ENCODE measurements around the gene ARCN1. TPM values are rescaled to one million over a fixed set of nuclear protein-coding genes. Genes with fewer than 3 reads are reported as not detected.
A peak's percentile ranks its signal among the peaks of the same experiment; 100 is the strongest.
"Not testable (repeated sequence)": the region's sequence is repeated elsewhere in the genome, so short reads cannot be mapped to it uniquely, and the experiment has no call there.

The ARCN1 gene
- total RNA-seq, 1 donor from 2014 or later: 240 TPM

GRCh38 chr11:118581057-118581456 is 8.8 kb downstream of the ARCN1 start:
- H3K36me3 Mint-ChIP-seq (ENCODE audit: low read depth): peaks cover 27% of the 10 kb centered on the region
- no peak overlapping the region for H3K4me3 Mint-ChIP-seq (ENCODE audit: unreplicated experiment)
- H3K27ac Mint-ChIP-seq (ENCODE audit: unreplicated experiment): no peak overlapping the region
- H3K27me3 Mint-ChIP-seq (ENCODE audit: low read depth): no peaks in the 10 kb centered on the region
- H3K4me1 Mint-ChIP-seq (ENCODE audit: low read depth): peaks cover 32% of the 10 kb centered on the region
- no peak for DNase-seq (ENCODE audit: low spot score)
- H3K9me3 Mint-ChIP-seq (ENCODE audit: low read depth): no peaks in the 10 kb centered on the region
- TF ChIP-seq CTCF (IDR thresholded peaks at IDR 0.05): no peak

- H3K4me3 Mint-ChIP-seq (ENCODE audit: unreplicated experiment): no peak overlapping the region
- H3K9me3 Mint-ChIP-seq (ENCODE audit: low read depth): no peaks in the 10 kb centered on the region
- no peak for TF ChIP-seq CTCF (IDR thresholded peaks at IDR 0.05)
- H3K27me3 Mint-ChIP-seq (ENCODE audit: low read depth): no peaks in the 10 kb centered on the region
- DNase-seq (ENCODE audit: low spot score): no peak
- no peak overlapping the region for H3K27ac Mint-ChIP-seq (ENCODE audit: unreplicated experiment)
- peaks cover 6% of the 10 kb centered on the region for H3K4me1 Mint-ChIP-seq (ENCODE audit: low read depth)
- peaks cover 49% of the 10 kb centered on the region for H3K36me3 Mint-ChIP-seq (ENCODE audit: low read depth)
Observed at GRCh38 chr11:118587952-118588351, 15.7 kb downstream of the ARCN1 start.

- H3K4me3 Mint-ChIP-seq (ENCODE audit: unreplicated experiment): no peak overlapping the region
- TF ChIP-seq CTCF (IDR thresholded peaks at IDR 0.05): no peak
- peak overlapping the region; percentile 84 for H3K27ac Mint-ChIP-seq (ENCODE audit: unreplicated experiment)
- no peak for DNase-seq (ENCODE audit: low spot score)
- H3K36me3 Mint-ChIP-seq (ENCODE audit: low read depth): peaks cover 37% of the 10 kb centered on the region
- H3K9me3 Mint-ChIP-seq (ENCODE audit: low read depth): no peaks in the 10 kb centered on the region
- no peaks in the 10 kb centered on the region for H3K27me3 Mint-ChIP-seq (ENCODE audit: low read depth)
- peaks cover 27% of the 10 kb centered on the region for H3K4me1 Mint-ChIP-seq (ENCODE audit: low read depth)
Observed at GRCh38 chr11:118592616-118593367, 20.6 kb downstream of the ARCN1 start.

GRCh38 chr11:118594984-118595383 is 22.8 kb downstream of the ARCN1 start:
- not testable (repeated sequence) for H3K27me3 Mint-ChIP-seq (ENCODE audit: low read depth); H3K27ac Mint-ChIP-seq (ENCODE audit: unreplicated experiment); H3K9me3 Mint-ChIP-seq (ENCODE audit: low read depth); H3K4me3 Mint-ChIP-seq (ENCODE audit: unreplicated experiment); DNase-seq (ENCODE audit: low spot score)
- Mint-ChIP-seq H3K4me1 (ENCODE audit: low read depth) (peaks cover 27% of the 10 kb centered on the region), H3K36me3 (ENCODE audit: low read depth) (peaks cover 35% of the 10 kb centered on the region)
- TF ChIP-seq CTCF (IDR thresholded peaks at IDR 0.05): peak; percentile 81

- Mint-ChIP-seq H3K27me3 (ENCODE audit: low read depth) (no peaks in the 10 kb centered on the region), H3K4me3 (ENCODE audit: unreplicated experiment) (no peak overlapping the region), H3K4me1 (ENCODE audit: low read depth) (peaks cover 27% of the 10 kb centered on the region), H3K9me3 (ENCODE audit: low read depth) (no peaks in the 10 kb centered on the region), H3K36me3 (ENCODE audit: low read depth) (peaks cover 29% of the 10 kb centered on the region), H3K27ac (ENCODE audit: unreplicated experiment) (no peak overlapping the region)
- TF ChIP-seq CTCF (IDR thresholded peaks at IDR 0.05): no peak
- DNase-seq (ENCODE audit: low spot score): no peak
Observed at GRCh38 chr11:118596224-118597146, 24.3 kb downstream of the ARCN1 start.
